ENCODE measurements around the gene SLC26A8.
"Not testable (repeated sequence)": the region's sequence is repeated elsewhere in the genome, so short reads cannot be mapped to it uniquely, and the experiment has no call there.

The SLC26A8 gene

GRCh38 chr6:36050947-36051710, 26.7 kb upstream of the SLC26A8 start:
- DNase-seq: peak in 1 of 3 donors; percentile 17

GRCh38 chr6:36050305-36050704, 25.9 kb upstream of the SLC26A8 start:
- no peak for DNase-seq

GRCh38 chr6:36049582-36049981, 25.1 kb upstream of the SLC26A8 start:
- no peak for DNase-seq

- no peak for DNase-seq
Measured at GRCh38 chr6:36042618-36043260, 18.3 kb upstream of the SLC26A8 start.

GRCh38 chr6:36040958-36041357, 16.5 kb upstream of the SLC26A8 start:
- DNase-seq: no peak

- DNase-seq: no peak
Measured at GRCh38 chr6:36039112-36039511, 14.7 kb upstream of the SLC26A8 start.

GRCh38 chr6:36038120-36038876, 13.9 kb upstream of the SLC26A8 start:
- DNase-seq: no peak

- DNase-seq: no peak
Measured at GRCh38 chr6:36035225-36035624, 10.8 kb upstream of the SLC26A8 start.

- DNase-seq: no peak
Measured at GRCh38 chr6:36034441-36034840, 10.0 kb upstream of the SLC26A8 start.

GRCh38 chr6:36033935-36034334, 9.5 kb upstream of the SLC26A8 start:
- peak; percentile 73 to 84 (median 81) for DNase-seq

GRCh38 chr6:36033144-36033543, 8.7 kb upstream of the SLC26A8 start:
- DNase-seq: not testable (repeated sequence)

GRCh38 chr6:36032261-36032660, 7.8 kb upstream of the SLC26A8 start:
- peak; percentile 66 to 90 (median 87) for DNase-seq

- peak; percentile 56 to 86 (median 84) for DNase-seq
Measured at GRCh38 chr6:36029464-36029863, 5.0 kb upstream of the SLC26A8 start.

GRCh38 chr6:36028877-36029324, 4.5 kb upstream of the SLC26A8 start:
- DNase-seq: peak; percentile 74 to 78 (median 75)

GRCh38 chr6:36028088-36028876, 3.8 kb upstream of the SLC26A8 start:
- DNase-seq: peak in 2 of 3 donors; percentile 35 to 55

- DNase-seq: peak; percentile 100
Measured at GRCh38 chr6:36027501-36028087, 3.2 kb upstream of the SLC26A8 start, which contains the start of gene MAPK14. MAPK14 (plus strand) TSS chr6:36027808; CDS start chr6:36028158, 350 bp downstream.

GRCh38 chr6:36025932-36026327, 1.5 kb upstream of the SLC26A8 start:
- DNase-seq: no peak

GRCh38 chr6:36025260-36025931, 955 bp upstream of the SLC26A8 start:
- DNase-seq: no peak

- DNase-seq: no peak
Measured at GRCh38 chr6:36020154-36020553, 4.3 kb downstream of the SLC26A8 start.

- no peak for DNase-seq
Measured at GRCh38 chr6:36019167-36019566, 5.3 kb downstream of the SLC26A8 start.

- peak; percentile 58 to 75 (median 63) for DNase-seq
Measured at GRCh38 chr6:36018339-36018738, 6.1 kb downstream of the SLC26A8 start.

Data from suppressor macrophage treated with lipopolysaccharide for 1 hour (primary cell).